NCI-H1694 treated with DMSO at 0.1 percent for 48 hours (cell line): ENCODE data around the gene BMPR1B.
"Not testable (repeated sequence)": the region's sequence is repeated elsewhere in the genome, so short reads cannot be mapped to it uniquely, and the experiment has no call there.

Source experiments
- DNase-seq: peaks from one replicate; lab custom pipeline; 2025; lab: John Stamatoyannopoulos, UW

BMPR1B gene

GRCh38 chr4:95142932-95143331 lies 385.2 kb downstream of the BMPR1B start:
- DNase-seq: no peak

DNA sequence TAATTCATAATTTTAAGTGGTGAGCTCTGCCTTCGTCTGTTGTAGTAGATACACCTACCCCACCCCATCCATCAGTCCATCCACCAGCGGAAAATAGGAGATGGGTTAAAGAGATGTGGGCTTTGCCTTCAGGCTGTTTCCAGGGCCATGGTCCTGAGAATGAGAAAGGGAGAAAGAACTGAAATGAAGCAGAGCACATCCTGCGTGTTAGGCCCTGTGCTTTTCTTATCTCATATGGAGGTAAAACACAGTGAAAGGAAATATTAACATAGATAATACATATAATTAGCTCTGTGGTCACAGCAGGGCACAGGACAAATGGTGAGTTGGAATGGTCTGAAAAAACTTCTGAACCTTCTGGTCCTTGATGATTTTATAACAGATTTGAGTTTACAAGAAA lies 393.5 kb downstream of the BMPR1B start:
- DNase-seq: no peak

GRCh38 chr4:95153182-95153581 lies 395.4 kb downstream of the BMPR1B start:
- no peak for DNase-seq

- DNase-seq: no peak
These were observed 398.1 kb downstream of the BMPR1B start for GRCh38 chr4:95155759-95156451.

- DNase-seq: no peak
These were observed 398.7 kb downstream of the BMPR1B start for GRCh38 chr4:95156452-95156765.

- DNase-seq: no peak
These were observed 399.8 kb downstream of the BMPR1B start for GRCh38 chr4:95157596-95157995.

DNA sequence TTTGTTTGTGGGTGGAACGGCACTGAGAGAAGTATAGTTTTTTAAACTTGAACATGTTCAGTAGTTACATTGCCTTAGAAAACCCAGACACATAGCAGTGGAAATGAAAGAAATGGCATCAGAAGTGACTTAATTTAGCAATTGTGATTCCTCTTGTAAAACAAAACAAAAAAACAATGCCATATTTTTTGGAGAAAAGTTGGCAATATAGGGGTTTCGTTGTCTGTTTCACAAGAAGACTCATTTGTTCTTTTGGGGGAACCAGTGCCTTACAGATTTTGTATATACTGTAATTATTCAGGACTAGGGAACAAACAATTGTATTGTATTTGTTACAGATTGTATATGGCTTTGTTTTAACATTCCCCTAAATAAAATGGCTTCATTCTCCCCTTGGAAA lies 400.3 kb downstream of the BMPR1B start:
- no peak for DNase-seq

- no peak for DNase-seq
These were observed 400.9 kb downstream of the BMPR1B start for GRCh38 chr4:95158626-95159025.

GRCh38 chr4:95159384-95159783 lies 401.6 kb downstream of the BMPR1B start:
- no peak for DNase-seq

- no peak for DNase-seq
These were observed 404.2 kb downstream of the BMPR1B start for GRCh38 chr4:95161781-95162469.

DNA sequence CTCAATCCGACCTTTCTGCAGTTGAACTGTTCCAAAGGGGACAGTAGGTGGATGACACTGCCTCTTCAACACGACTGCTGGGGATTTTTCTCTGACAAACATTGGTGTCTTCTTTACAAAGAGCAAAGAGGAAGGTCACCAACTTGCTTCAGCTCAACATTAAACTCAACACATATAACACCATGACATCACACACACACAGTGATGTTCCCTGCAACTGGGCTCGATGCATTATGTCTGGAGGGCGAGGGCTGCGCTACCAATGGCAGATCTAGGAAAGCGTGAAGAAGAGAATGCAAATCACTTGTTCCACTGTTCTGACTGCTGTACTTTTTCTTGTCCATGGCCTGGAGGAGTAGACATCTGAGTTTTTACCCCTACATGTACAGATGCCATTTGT lies 405.1 kb downstream of the BMPR1B start:
- no peak for DNase-seq

DNA sequence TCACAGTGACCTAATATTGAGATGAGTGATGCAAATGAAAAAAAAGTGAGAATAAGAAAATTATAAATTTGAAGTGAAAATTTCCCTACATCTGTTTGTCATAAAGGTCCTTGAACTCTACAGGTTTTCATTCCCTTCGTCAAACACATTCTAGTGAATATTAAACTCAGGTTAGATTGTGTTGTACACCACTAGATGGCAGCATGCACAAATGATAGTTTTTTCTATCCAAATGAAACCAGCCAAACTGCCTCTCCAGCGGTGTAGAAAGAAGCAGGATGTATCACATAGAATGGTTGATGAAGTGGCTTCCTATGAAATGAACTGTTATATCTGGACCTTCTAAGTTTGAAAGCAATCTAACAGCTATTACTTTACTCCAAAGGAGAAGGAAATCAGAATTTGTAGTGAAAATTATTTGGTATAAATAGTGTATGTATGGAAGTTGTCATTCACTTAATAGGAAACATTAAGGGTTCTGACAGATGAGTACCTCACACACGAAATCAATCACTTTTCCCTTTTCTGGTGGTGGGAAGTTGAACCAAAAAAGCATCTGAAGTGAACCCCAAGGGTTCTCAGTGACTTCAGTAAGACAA lies 408.3 kb downstream of the BMPR1B start:
- DNase-seq: peak; percentile 44

GRCh38 chr4:95167805-95168204 lies 410.1 kb downstream of the BMPR1B start:
- no peak for DNase-seq

GRCh38 chr4:95170176-95170575 lies 412.4 kb downstream of the BMPR1B start:
- DNase-seq: no peak

GRCh38 chr4:95171377-95171776 lies 413.6 kb downstream of the BMPR1B start:
- not testable (repeated sequence) for DNase-seq

DNA sequence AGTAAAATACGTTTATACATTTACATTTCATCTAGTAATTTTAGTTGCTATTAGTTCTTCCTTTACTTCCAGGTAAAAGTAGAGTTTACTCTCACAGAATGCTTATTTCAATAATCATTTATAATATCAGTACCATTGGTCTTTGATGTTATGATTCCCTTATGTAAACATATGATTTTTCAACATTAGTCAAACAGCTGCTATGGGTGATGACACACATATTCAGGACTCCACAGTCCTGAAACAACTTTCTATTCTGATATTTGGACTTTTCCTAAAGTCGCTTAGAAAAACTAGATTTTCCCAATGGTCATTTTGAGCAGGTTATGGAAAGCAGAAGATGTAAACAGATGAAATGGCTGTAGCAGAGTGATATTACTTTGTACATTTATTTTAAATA lies 421.2 kb downstream of the BMPR1B start:
- DNase-seq: no peak

DNA sequence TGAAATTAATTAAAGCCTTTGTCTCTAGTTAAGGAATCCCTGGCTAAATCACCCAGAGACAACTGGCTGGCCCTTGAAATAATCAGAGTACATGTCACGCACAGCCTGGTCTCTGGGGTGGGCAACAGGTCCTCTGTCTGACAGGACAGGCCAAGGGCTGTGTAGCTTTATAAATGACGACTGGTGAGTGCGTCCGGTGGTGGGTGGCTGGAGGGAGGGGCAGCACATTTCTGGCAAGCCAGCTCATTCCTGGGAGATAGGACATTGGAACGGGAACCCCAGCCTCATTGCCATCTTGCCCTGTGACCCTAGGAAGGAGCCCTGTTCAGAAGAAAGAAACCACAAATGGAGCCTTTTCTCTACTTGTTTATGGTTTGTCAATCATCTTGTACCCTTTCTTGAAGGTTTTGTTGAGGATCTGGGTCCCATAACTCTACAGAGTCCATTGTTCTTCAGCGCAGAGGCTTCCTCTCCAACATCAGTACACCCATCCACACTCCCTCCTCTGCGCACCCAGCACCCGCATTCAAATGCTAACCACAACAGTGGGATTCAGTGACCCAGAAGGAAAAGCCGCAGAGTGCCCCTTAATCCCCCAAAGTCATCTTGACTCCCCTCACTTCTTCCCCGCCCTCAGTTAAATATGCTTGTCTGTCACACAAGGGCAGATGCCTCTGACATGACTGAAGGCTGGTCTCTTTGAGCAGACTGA lies 422.9 kb downstream of the BMPR1B start:
- no peak for DNase-seq

DNA sequence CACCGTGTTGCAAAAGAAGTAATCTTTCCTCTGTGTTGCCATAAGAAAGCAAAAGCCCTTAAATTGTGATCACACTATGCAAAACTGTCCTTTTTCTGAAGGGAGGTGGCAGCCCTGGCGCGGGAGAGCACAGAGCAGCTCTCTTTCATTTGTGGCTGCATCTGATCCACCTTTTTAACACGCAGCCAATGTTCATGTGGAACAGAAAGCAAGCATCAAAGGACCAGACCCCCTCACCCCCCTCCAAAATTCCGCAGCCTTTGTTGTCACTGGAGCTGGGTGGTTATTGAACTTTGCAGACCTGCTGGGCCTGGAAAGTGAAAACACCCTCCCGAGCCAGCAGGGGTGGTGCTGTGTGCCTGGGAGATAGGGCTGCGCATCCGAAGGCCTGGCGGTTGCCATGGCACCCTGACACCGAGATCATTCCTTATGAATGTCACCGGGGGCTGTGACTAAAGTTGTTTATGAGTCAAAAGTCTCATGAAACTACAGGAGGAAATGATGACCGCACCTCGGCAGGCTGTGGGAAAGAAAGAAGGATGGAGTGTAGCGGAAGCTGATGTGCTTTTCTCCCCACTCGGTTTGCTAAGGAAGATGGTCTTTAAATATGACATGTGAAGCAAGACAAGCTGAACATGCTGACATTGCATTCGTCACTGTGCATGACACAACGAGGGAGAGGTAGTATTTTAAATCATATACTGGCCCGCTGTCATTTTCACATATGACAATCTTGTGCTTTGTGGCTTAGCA lies 423.7 kb downstream of the BMPR1B start:
- DNase-seq: no peak

GRCh38 chr4:95181996-95182306 lies 424.2 kb downstream of the BMPR1B start:
- DNase-seq: no peak

- DNase-seq: no peak
These were observed 426.1 kb downstream of the BMPR1B start for GRCh38 chr4:95183656-95184408.

GRCh38 chr4:95186666-95187065 lies 428.9 kb downstream of the BMPR1B start:
- no peak for DNase-seq
